Measurements from ENCODE around the gene PAXX.

DNA sequence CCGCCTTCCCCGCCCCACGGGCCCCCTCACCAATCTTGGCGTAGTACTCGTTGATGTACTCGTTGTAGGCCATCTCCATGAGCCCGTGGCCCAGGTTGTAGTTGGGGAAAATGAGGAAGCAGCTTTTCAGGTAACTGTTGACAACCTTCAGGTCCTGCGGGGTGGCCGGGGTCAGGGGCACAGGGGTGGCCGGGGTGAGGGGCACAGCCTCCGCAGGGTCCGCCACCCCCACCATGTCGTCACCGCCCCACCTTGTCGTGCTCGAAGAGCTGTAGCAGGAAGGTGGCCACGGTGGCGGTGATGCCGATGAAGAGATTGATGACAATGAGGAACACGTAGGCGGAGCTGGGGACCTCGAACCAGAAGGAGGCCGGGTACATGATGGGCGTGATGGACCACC, 18.9 kb downstream of the PAXX start:
- TF ChIP-seq, protein P1, sequence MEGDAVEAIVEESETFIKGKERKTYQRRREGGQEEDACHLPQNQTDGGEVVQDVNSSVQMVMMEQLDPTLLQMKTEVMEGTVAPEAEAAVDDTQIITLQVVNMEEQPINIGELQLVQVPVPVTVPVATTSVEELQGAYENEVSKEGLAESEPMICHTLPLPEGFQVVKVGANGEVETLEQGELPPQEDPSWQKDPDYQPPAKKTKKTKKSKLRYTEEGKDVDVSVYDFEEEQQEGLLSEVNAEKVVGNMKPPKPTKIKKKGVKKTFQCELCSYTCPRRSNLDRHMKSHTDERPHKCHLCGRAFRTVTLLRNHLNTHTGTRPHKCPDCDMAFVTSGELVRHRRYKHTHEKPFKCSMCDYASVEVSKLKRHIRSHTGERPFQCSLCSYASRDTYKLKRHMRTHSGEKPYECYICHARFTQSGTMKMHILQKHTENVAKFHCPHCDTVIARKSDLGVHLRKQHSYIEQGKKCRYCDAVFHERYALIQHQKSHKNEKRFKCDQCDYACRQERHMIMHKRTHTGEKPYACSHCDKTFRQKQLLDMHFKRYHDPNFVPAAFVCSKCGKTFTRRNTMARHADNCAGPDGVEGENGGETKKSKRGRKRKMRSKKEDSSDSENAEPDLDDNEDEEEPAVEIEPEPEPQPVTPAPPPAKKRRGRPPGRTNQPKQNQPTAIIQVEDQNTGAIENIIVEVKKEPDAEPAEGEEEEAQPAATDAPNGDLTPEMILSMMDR (IDR thresholded peaks at IDR 0.05 in 2 of 3, conservative IDR thresholded peaks at IDR 0.05 in 1 of 3; ENCODE audit: borderline replicate concordance in 1 of 3, insufficient read depth in 1 of 3, low read depth in 2 of 3, low read length in 2 of 3), result no peak
- TF ChIP-seq EZH2phosphoT487 (IDR thresholded peaks at IDR 0.05; ENCODE audit: borderline replicate concordance) (no peak), YY1 (IDR thresholded peaks at IDR 0.05; ENCODE audit: extremely low read depth, insufficient replicate concordance, low read depth, low read length) (no peak), SIN3A (IDR thresholded peaks at IDR 0.05; ENCODE audit: low read depth) (no peak), EGR1 (IDR thresholded peaks at IDR 0.05; ENCODE audit: low read depth) (no peak), POLR2AphosphoS5 (IDR thresholded peaks at IDR 0.05; ENCODE audit: low read depth, low read length) (no peak), ELF1 (IDR thresholded peaks at IDR 0.05; ENCODE audit: borderline replicate concordance, low read depth) (no peak), SP1 (IDR thresholded peaks at IDR 0.05; ENCODE audit: low read depth) (no peak), POLR2A (IDR thresholded peaks at IDR 0.05; ENCODE audit: borderline replicate concordance, extremely low read depth, insufficient read depth, insufficient read length) (no peak), RAD21 (IDR thresholded peaks at IDR 0.05; ENCODE audit: low read depth) (no peak), SRF (IDR thresholded peaks at IDR 0.05; ENCODE audit: low read depth) (no peak)
- TF ChIP-seq, protein P2, sequence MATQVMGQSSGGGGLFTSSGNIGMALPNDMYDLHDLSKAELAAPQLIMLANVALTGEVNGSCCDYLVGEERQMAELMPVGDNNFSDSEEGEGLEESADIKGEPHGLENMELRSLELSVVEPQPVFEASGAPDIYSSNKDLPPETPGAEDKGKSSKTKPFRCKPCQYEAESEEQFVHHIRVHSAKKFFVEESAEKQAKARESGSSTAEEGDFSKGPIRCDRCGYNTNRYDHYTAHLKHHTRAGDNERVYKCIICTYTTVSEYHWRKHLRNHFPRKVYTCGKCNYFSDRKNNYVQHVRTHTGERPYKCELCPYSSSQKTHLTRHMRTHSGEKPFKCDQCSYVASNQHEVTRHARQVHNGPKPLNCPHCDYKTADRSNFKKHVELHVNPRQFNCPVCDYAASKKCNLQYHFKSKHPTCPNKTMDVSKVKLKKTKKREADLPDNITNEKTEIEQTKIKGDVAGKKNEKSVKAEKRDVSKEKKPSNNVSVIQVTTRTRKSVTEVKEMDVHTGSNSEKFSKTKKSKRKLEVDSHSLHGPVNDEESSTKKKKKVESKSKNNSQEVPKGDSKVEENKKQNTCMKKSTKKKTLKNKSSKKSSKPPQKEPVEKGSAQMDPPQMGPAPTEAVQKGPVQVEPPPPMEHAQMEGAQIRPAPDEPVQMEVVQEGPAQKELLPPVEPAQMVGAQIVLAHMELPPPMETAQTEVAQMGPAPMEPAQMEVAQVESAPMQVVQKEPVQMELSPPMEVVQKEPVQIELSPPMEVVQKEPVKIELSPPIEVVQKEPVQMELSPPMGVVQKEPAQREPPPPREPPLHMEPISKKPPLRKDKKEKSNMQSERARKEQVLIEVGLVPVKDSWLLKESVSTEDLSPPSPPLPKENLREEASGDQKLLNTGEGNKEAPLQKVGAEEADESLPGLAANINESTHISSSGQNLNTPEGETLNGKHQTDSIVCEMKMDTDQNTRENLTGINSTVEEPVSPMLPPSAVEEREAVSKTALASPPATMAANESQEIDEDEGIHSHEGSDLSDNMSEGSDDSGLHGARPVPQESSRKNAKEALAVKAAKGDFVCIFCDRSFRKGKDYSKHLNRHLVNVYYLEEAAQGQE (IDR thresholded peaks at IDR 0.05; ENCODE audit: low read depth), result no peak
- TF ChIP-seq, protein P3, sequence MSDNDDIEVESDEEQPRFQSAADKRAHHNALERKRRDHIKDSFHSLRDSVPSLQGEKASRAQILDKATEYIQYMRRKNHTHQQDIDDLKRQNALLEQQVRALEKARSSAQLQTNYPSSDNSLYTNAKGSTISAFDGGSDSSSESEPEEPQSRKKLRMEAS (IDR thresholded peaks at IDR 0.05), result no peak

Measured in HCT116 (cell line).